ENCODE results near the gene GPRIN3.

DNA sequence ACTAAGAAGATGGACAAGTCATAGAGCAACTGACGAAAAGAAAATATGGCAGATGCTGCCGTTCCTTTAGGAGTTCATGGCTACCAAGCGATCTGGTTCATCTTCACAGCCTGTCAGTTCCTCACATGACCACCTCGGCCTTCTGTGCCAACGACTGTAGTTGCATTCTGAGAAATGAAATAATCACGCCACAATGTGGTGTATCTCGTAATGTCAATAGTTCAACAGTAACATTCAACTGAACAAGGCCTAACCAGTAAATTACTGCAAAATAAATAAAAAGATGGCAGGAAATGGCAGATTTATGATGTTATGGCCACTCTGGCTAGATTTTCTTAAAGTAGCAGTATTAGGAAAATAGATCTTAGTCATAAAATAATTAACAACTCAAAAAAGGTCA, 4.4 kb downstream of the GPRIN3 start:
- TF ChIP-seq, protein P1, sequence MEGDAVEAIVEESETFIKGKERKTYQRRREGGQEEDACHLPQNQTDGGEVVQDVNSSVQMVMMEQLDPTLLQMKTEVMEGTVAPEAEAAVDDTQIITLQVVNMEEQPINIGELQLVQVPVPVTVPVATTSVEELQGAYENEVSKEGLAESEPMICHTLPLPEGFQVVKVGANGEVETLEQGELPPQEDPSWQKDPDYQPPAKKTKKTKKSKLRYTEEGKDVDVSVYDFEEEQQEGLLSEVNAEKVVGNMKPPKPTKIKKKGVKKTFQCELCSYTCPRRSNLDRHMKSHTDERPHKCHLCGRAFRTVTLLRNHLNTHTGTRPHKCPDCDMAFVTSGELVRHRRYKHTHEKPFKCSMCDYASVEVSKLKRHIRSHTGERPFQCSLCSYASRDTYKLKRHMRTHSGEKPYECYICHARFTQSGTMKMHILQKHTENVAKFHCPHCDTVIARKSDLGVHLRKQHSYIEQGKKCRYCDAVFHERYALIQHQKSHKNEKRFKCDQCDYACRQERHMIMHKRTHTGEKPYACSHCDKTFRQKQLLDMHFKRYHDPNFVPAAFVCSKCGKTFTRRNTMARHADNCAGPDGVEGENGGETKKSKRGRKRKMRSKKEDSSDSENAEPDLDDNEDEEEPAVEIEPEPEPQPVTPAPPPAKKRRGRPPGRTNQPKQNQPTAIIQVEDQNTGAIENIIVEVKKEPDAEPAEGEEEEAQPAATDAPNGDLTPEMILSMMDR (IDR thresholded peaks at IDR 0.05), result no peak
- no peak for TF ChIP-seq POLR2A (IDR thresholded peaks at IDR 0.05)
- no peak for TF ChIP-seq EP300 (IDR thresholded peaks at IDR 0.05)
- TF ChIP-seq POLR2AphosphoS5 (IDR thresholded peaks at IDR 0.05), result no peak

Data from stomach (tissue), 4 donors.